NCI-H345 treated with DMSO at 0.1 percent for 48 hours (cell line): Measurements from ENCODE around the gene PRPF19.
A peak's percentile ranks its signal among the peaks of the same experiment; 100 is the strongest.

Source experiments
- DNase-seq: peaks from one replicate; lab custom pipeline; 2025; ENCODE audit not compliant: unreplicated experiment; lab: John Stamatoyannopoulos, UW

PRPF19 gene

GRCh38 chr11:60845338-60845737, 61.0 kb downstream of the PRPF19 start:
- DNase-seq = no peak

DNA sequence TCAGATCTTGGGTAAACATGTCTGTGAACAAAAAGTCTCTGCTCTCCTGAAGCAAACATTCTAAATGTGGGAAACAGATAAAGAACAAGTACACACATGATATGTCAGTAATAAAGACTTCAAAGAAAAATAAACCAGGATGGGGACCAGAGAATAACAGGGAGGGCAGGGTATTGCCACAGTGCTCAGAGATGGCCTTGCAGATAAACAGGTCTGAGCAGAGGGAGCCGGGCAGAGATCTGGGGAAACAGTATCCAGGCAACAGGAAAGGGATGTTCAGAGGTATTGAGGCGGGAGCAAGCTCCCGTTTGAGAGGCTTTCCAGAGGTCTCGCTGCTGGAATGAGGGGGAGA, 61.5 kb downstream of the PRPF19 start:
- no peak for DNase-seq

DNA sequence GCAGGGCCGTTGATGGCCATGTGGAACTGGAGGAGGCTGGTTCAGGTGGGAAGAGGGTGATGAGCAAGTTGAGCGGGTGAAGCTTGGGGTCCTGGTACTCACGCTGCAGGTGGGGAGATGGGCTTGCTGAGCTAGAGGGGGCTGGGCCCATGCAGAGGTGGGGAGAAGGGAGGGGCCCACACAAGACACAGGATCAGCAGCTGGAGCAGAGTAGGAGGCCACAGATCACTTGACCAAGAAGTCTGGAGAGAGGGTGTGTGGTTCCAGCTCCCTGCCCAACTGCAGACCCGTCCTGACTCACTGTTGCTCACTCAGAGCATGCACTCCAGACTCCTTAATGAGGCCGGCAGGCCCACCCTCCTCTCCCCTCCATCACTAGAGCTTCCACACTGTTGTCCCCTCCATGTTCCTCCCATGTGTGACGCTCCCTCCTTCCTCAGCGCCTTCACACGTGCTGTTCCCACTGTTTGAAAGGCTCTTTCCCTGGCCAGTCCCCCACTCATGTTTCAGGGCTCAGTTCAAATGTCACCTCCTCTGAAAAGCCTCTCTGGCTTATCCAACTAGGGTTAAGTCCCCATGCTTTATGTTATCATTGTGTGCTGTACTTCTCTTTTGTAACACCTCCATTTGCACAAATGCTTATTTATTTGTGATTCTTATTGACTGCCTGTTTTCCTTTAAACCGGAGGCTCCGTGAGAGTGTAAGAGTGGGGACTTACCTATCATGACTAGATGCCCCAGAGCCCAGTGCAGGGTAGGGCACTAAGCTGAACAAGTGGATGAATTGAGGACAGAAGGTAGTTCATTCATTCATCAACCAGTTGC, 62.1 kb downstream of the PRPF19 start:
- no peak for DNase-seq

GRCh38 chr11:60842668-60843600, 63.5 kb downstream of the PRPF19 start:
- no peak for DNase-seq

DNA sequence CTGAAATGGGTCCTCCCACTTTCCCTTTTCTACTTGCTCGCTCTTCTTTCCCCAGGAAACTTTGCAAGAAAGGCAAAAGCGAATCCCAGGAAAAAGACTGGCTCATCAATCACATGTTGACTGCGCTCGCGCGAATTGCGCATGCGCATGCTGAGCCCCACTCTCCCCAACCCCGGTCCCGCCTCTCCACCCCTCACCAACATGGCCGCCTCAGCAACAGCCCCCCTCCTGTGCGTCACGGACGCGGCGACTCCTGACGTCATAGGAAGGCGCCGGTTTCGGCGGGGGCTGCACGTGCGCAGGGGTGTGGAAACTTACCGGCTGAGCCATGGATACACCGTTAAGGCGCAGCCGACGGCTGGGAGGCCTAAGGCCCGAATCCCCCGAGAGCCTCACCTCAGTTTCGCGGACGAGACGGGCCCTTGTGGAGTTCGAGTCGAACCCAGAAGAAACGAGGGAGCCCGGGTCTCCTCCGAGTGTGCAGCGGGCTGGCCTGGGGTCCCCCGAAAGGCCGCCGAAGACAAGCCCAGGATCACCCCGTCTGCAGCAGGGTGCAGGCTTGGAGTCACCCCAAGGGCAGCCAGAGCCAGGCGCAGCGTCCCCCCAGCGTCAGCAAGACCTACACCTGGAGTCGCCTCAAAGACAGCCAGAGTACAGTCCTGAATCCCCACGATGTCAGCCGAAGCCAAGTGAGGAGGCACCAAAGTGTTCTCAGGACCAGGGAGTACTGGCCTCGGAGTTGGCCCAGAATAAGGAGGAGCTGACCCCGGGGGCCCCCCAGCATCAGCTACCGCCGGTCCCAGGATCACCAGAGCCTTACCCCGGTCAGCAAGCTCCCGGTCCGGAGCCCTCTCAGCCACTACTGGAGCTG, 64.4 kb downstream of the PRPF19 start, which contains the start of gene CCDC86:
Gene CCDC86 (plus strand): TSS at position 317 of the 871 bp plus-strand sequence. CDS start 12 bp downstream, at position 329.
- peak; percentile 76 for DNase-seq
